SJCRH30 (cell line): Measurements from ENCODE around the gene TUT1. TPM values are rescaled to one million over a fixed set of nuclear protein-coding genes. Genes with fewer than 3 reads are reported as not detected.

Experiments
- DNase-seq, 2 experiments: peaks; one replicate each; pipeline ENCODE4 v3.0.0-alpha.2; 2015 to 2020
- H3K27ac ChIP-seq: fragments of 250-450 bp; sonication (Bioruptor Pico); 2 replicates; pipeline ENCODE4 v1.5.1; 2020; ENCODE audit warnings: mild to moderate bottlenecking, moderate library complexity
- H3K27me3 ChIP-seq: fragments of 250-450 bp; sonication (Bioruptor Pico); 2 replicates; pipeline ENCODE4 v1.5.1; 2020; ENCODE audit warnings: mild to moderate bottlenecking, moderate library complexity
- H3K36me3 ChIP-seq: fragments of 250-450 bp; sonication (Bioruptor Pico); 2 replicates; pipeline ENCODE4 v1.5.1; 2020; ENCODE audit warnings: mild to moderate bottlenecking, moderate library complexity
- H3K4me1 ChIP-seq: fragments of 250-450 bp; sonication (Bioruptor Pico); 2 replicates; pipeline ENCODE4 v1.5.1; 2020; ENCODE audit warnings: mild to moderate bottlenecking, moderate library complexity
- H3K4me3 ChIP-seq: fragments of 250-450 bp; sonication (Bioruptor Pico); 2 replicates; pipeline ENCODE4 v1.5.1; 2020; ENCODE audit warnings: mild to moderate bottlenecking, moderate library complexity
- H3K9me3 ChIP-seq: fragments of 250-450 bp; sonication (Bioruptor Pico); replicated peaks from 2 replicates; pipeline ENCODE4 v1.5.1; 2020; ENCODE audit warnings: mild to moderate bottlenecking, moderate library complexity
- total RNA-seq: library from RNA; depleted of rRNA; stranded (reverse); fragments of >200 nt; shearing (Covaris generic); gene quantifications from 2 replicates; pipeline ENCODE4 v1.2.3, GENCODE V29; 2014; rRNA removed

The TUT1 gene
- total RNA-seq, 1 experiment from 2014 or later, result 8.8 TPM

DNA sequence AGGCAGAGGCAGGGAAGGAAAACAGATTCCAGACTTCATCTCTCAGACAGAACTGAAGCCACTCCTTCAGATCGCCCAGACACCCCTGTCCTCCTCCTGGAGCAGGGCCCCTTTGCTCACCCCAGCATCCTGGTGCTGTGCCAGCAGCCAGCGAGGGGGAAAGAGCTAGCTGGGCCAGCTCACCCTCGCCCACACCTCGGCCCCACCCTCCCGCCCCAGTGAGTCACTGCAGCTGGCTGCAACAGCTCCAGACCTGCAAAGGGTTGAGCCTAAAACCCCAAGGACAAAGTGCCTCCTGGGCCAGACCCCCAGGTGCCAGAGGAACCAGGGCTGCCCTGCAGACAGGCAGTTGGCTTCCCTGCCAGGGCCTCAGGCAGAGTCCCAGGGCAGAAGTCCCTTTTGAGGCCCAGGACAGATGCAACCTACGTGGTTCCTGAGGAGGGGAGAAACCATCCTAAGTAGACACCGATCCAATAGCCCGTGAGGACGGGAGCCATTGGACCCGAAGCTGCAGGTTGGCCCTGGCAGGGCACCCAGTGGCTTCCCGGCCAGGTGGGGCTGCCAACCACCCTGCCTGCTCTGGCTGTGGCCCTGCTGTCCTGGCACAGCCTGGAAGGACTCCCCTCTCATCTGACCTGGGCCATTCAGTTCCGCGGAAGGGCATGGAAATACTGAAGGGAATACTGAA lies 51.9 kb downstream of the TUT1 start:
- Histone ChIP-seq H3K27me3 (no peaks in the 10 kb centered on the region), H3K4me1 (peaks cover 23% of the 10 kb centered on the region), H3K27ac (peak overlapping the region; percentile 48), H3K4me3 (peak overlapping the region; percentile 6; the same call in 1 of the 2 replicates), H3K36me3 (no peaks in the 10 kb centered on the region), H3K9me3 (no peaks in the 10 kb centered on the region)
- peak; percentile 68 to 69 for DNase-seq

DNA sequence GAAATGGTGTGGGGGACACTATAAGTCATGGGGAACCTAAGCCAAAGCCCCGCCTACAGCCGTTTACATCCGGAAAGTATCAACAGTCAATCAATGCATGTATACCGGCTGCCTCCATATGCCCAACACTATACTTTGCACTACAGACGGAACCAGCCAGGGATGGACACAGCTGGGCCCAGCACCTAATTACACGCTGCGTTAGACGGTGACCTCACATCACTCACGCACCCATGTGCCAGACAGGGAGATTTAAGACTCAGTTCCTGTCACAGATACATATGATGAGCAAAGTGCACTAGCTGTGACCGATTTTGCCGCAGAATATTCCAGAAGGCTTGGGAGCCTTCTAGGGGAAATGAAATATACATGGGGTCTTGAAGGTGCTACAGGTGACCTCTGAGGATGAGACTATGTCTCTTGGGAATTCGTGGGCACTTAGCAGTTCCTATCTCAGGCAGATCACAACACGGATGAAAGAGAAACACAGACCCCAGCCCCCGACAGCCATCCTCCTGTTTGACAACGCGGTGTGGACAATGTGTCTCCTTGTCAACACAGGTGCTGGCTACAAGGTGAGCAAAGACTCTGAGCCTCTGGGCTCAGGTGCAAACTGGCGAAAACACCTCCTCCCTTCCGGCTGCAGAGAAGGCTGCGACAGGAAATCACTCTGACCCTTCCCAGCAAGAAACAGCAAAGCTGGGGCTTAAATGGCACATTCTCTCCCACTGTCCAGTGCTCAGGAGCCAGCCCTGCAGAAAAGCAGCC lies 52.7 kb downstream of the TUT1 start:
- Histone ChIP-seq H3K36me3 (0 out of 2 replicates have a peak, but pooled peaks cover 2% of the 10 kb centered on the region), H3K9me3 (no peaks in the 10 kb centered on the region), H3K4me1 (peaks cover 23% of the 10 kb centered on the region), H3K27me3 (no peaks in the 10 kb centered on the region), H3K27ac (peak overlapping the region; percentile 48), H3K4me3 (peak overlapping the region; percentile 6; the same call in 1 of the 2 replicates)
- peak in 1 of 2 experiments; percentile 26 for DNase-seq

DNA sequence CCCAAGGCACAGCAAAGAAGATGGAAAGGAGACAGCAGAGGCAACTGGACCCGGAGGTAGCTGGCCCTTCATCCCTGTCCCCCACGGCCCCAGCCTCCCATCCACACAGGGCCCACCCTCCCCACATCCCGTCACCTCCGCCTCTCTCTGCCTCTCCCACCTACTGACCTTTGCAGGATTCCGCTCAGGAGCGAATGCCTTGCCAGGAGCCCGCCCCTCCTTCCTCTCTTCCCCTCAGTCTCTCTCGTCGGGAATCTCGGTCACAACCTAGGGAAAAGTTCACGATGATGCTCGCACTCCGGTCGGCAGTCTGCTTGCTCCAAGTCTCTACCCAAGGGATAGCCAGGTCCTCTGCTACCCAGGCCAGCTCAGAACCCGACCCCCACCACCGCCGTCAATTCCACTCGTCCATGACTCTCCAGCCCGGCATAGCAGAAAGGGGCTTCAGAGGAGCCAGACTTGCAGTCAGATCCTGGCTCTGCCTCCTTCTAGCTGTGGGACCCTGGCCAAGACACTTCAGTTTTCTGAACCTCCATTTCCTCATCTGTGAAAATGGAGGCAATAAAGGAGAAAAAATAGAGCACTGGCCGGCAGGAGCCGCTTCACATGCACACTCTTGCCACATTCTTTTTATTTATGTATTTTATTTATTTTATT lies 54.9 kb downstream of the TUT1 start:
- no peak overlapping the region for H3K4me3 ChIP-seq
- H3K9me3 ChIP-seq, result no peaks in the 10 kb centered on the region
- peaks cover 5% of the 10 kb centered on the region; the same call in 1 of the 2 replicates for H3K36me3 ChIP-seq
- no peak for DNase-seq
- no peak overlapping the region for H3K27ac ChIP-seq
- H3K4me1 ChIP-seq, result peaks cover 20% of the 10 kb centered on the region
- H3K27me3 ChIP-seq, result no peaks in the 10 kb centered on the region

DNA sequence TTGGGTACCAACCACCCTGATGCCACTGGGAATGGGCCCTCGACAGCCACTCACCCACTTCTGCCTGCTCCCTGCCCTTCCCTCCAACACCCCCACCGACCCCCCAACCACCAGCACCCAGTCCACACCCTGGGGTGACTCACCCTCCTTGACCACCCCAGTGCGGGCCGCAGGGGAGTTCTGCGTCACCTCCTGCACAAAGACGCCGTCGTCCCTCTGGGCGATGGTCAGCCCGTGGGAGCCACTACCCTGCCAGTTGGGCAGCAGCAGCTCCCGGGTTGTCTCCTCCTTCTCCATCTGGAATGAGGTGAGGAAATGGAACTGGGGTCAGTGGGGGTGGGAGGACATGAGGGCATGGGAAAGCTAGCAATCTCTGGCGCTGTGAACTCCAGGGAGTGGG lies 55.5 kb downstream of the TUT1 start:
- no peak overlapping the region for H3K27ac ChIP-seq
- no peaks in the 10 kb centered on the region for H3K27me3 ChIP-seq
- no peak overlapping the region for H3K4me3 ChIP-seq
- peaks cover 5% of the 10 kb centered on the region; the same call in 1 of the 2 replicates for H3K36me3 ChIP-seq
- H3K9me3 ChIP-seq, result no peaks in the 10 kb centered on the region
- DNase-seq, result no peak
- peaks cover 20% of the 10 kb centered on the region for H3K4me1 ChIP-seq

DNA sequence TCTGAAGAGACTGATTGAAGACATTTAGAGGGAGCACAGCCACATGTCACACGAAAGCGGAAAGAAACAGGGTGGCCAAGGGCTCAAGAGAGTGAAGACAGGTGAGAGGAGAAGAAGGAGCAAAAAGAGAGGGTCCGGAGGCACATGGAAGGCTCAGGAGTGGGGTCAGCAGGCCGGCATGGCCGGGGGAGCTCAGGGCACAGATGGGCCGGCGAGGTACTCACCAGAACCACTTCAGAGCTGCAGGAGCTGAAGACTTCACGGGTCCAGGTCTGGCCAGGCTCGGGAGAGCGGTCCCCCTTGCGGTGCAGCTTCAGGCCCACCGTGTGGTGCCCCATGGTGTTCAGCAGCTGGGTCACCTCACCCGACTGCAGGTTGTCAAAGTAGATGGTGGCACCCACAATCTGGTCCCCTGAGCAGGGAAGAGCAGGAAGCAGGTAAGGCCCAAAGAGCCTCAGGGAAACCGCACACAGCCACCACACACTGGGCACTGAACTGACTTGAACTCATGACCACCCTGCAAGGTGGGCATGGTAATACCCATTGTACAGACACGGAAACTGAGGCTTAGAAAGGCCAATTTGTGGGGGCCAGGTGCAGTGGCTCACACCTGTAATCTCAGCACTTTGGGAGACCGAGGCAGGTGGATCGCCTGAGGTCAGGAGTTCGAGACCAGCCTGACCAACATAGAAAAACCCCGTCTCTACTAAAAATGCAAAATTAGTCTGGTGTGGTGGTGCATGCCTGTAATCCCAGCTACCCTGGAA lies 56.4 kb downstream of the TUT1 start:
- DNase-seq, result no peak
- no peak overlapping the region for H3K27ac ChIP-seq
- no peaks in the 10 kb centered on the region for H3K9me3 ChIP-seq
- H3K4me1 ChIP-seq, result peaks cover 20% of the 10 kb centered on the region
- peaks cover 5% of the 10 kb centered on the region; the same call in 1 of the 2 replicates for H3K36me3 ChIP-seq
- H3K4me3 ChIP-seq, result no peak overlapping the region
- no peaks in the 10 kb centered on the region for H3K27me3 ChIP-seq

DNA sequence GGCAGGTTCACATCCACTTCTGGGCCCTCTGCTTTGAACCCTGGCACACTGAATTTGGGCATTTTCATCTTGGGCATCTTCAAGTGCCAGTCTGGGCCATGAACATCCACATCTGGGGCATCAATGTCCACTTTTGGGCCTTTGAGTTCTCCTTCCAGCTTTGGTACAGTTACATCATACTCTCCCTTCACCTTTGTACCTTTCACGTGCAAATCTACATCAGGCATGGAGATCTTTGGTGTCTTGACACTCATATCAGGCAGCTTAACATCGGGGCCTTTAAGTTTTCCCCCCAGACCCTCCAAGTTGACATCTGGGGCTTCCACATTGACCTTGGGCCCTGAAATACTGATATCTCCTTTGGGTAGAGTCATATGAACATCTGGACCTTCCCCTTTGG lies 59.2 kb downstream of the TUT1 start:
- no peak overlapping the region for H3K27ac ChIP-seq
- peaks cover 5% of the 10 kb centered on the region; the same call in 1 of the 2 replicates for H3K36me3 ChIP-seq
- H3K9me3 ChIP-seq, result no peaks in the 10 kb centered on the region
- no peak for DNase-seq
- H3K27me3 ChIP-seq, result no peaks in the 10 kb centered on the region
- no peak overlapping the region for H3K4me3 ChIP-seq
- no peaks in the 10 kb centered on the region for H3K4me1 ChIP-seq

Other genes starting within 250 kb of the TUT1 start
- gene SCGB1A1, start 172.5 kb downstream of the TUT1 start, total RNA-seq, result not detected in 2 replicates
- 10.3 and 10.9 TPM in 2 replicates for gene AHNAK, start 44.7 kb downstream of the TUT1 start, total RNA-seq
- gene EEF1G, start 17.6 kb downstream of the TUT1 start, total RNA-seq, result 2,270 and 2,323 TPM in 2 replicates
- gene MTA2, start 10.3 kb upstream of the TUT1 start, total RNA-seq, result 106 and 107 TPM in 2 replicates
- gene EML3, start 21.3 kb upstream of the TUT1 start, total RNA-seq, result 5.8 and 8.9 TPM in 2 replicates
- 0.46 and 0.51 TPM in 2 replicates for gene ROM1, start 21.7 kb upstream of the TUT1 start, total RNA-seq
- gene B3GAT3, start 30.5 kb upstream of the TUT1 start, total RNA-seq, result 23.4 and 28.2 TPM in 2 replicates
- 209 and 210 TPM in 2 replicates for gene GANAB, start 55.1 kb upstream of the TUT1 start, total RNA-seq
- 20.1 and 20.3 TPM in 2 replicates for gene INTS5, start 61.8 kb upstream of the TUT1 start, total RNA-seq
- 62.6 and 65.0 TPM in 2 replicates for gene C11orf98, start 73.7 kb upstream of the TUT1 start, total RNA-seq
- gene CSKMT, start 73.8 kb upstream of the TUT1 start, total RNA-seq, result 8.5 and 10.4 TPM in 2 replicates
- 11.5 and 15.7 TPM in 2 replicates for gene UQCC3, start 80.2 kb upstream of the TUT1 start, total RNA-seq
- 3.2 and 6.3 TPM in 2 replicates for gene LBHD1, start 80.7 kb upstream of the TUT1 start, total RNA-seq
- 70.4 and 73.1 TPM in 2 replicates for gene UBXN1, start 87.5 kb upstream of the TUT1 start, total RNA-seq
- gene LRRN4CL, start 98.0 kb upstream of the TUT1 start, total RNA-seq, result 0.55 and 0.73 TPM in 2 replicates
- gene BSCL2, start 115.9 kb upstream of the TUT1 start, total RNA-seq, result 24.3 and 26.1 TPM in 2 replicates
- not detected in 2 replicates for gene GNG3, start 116.2 kb upstream of the TUT1 start, total RNA-seq
- 16.7 and 21.2 TPM in 2 replicates for gene HNRNPUL2, start 135.9 kb upstream of the TUT1 start, total RNA-seq
- gene TTC9C, start 137.0 kb upstream of the TUT1 start, total RNA-seq, result 46.2 and 47.0 TPM in 2 replicates
- 5.2 and 7.6 TPM in 2 replicates for gene ZBTB3, start 162.6 kb upstream of the TUT1 start, total RNA-seq
- gene POLR2G, start 170.1 kb upstream of the TUT1 start, total RNA-seq, result 74.1 and 88.0 TPM in 2 replicates
- 17.3 and 22.2 TPM in 2 replicates for gene TAF6L, start 179.9 kb upstream of the TUT1 start, total RNA-seq
- 27.6 and 31.9 TPM in 2 replicates for gene TMEM179B, start 195.9 kb upstream of the TUT1 start, total RNA-seq
- gene TMEM223, start 200.5 kb upstream of the TUT1 start, total RNA-seq, result 13.3 and 18.3 TPM in 2 replicates
- gene NXF1, start 213.9 kb upstream of the TUT1 start, total RNA-seq, result 56.4 and 59.3 TPM in 2 replicates
- 22.7 and 27.5 TPM in 2 replicates for gene STX5, start 240.5 kb upstream of the TUT1 start, total RNA-seq
- not detected in 2 replicates for gene TEX54, start 241.3 kb upstream of the TUT1 start, total RNA-seq
- 46.7 and 50.4 TPM in 2 replicates for gene WDR74, start 248.1 kb upstream of the TUT1 start, total RNA-seq